HG03175 (cell line): ENCODE data around the gene SERPINB12.

ENCODE experiments used
- ATAC-seq: cut with Tn5 transposase; IDR thresholded peaks from one replicate; pipeline ENCODE4 v1.9.1; 2021; ENCODE audit warnings: mild to moderate bottlenecking, moderate library complexity; ENCODE audit not compliant: unreplicated experiment

The SERPINB12 gene

GRCh38 chr18:63545000-63545399, 2.8 kb downstream of the SERPINB12 start:
- no peak for ATAC-seq

- no peak for ATAC-seq
These were observed 7.9 kb downstream of the SERPINB12 start for GRCh38 chr18:63550068-63550467.

- ATAC-seq, result no peak
These were observed 9.6 kb downstream of the SERPINB12 start for GRCh38 chr18:63551769-63552168.

- no peak for ATAC-seq
These were observed 10.4 kb downstream of the SERPINB12 start for GRCh38 chr18:63552581-63552980.

- no peak for ATAC-seq
These were observed 10.9 kb downstream of the SERPINB12 start for GRCh38 chr18:63553081-63553480.

GRCh38 chr18:63559567-63560491, 17.7 kb downstream of the SERPINB12 start:
- no peak for ATAC-seq

- peak; percentile 82 for ATAC-seq
These were observed 20.1 kb downstream of the SERPINB12 start for GRCh38 chr18:63562284-63562683.

GRCh38 chr18:63564021-63564420, 21.9 kb downstream of the SERPINB12 start:
- ATAC-seq, result no peak

- no peak for ATAC-seq
These were observed 22.4 kb downstream of the SERPINB12 start for GRCh38 chr18:63564561-63564960.

- ATAC-seq, result no peak
These were observed 25.1 kb downstream of the SERPINB12 start for GRCh38 chr18:63567276-63567675.

GRCh38 chr18:63567825-63568224, 25.7 kb downstream of the SERPINB12 start:
- no peak for ATAC-seq

GRCh38 chr18:63570721-63571120, 28.6 kb downstream of the SERPINB12 start:
- ATAC-seq, result no peak

- ATAC-seq, result no peak
These were observed 33.5 kb downstream of the SERPINB12 start for GRCh38 chr18:63575681-63576080.

- no peak for ATAC-seq
These were observed 36.3 kb downstream of the SERPINB12 start for GRCh38 chr18:63578357-63578958.

- ATAC-seq, result no peak
These were observed 37.4 kb downstream of the SERPINB12 start for GRCh38 chr18:63579616-63580015.

- ATAC-seq, result no peak
These were observed 43.8 kb downstream of the SERPINB12 start for GRCh38 chr18:63585988-63586387.

- ATAC-seq, result no peak
These were observed 44.3 kb downstream of the SERPINB12 start for GRCh38 chr18:63586431-63586830.

GRCh38 chr18:63586966-63587365, 44.8 kb downstream of the SERPINB12 start, which contains the start of gene SERPINB13:
Gene SERPINB13, plus strand, starts transcription at chr18:63587343. Its CDS starts 1,325 bp downstream, at chr18:63588668.
- no peak for ATAC-seq

GRCh38 chr18:63588909-63589308, 46.7 kb downstream of the SERPINB12 start:
- ATAC-seq, result no peak

GRCh38 chr18:63590373-63590772, 48.2 kb downstream of the SERPINB12 start:
- no peak for ATAC-seq

GRCh38 chr18:63590966-63591695, 49.0 kb downstream of the SERPINB12 start:
- ATAC-seq, result no peak
